ENCODE results near the gene PTH1R.

DNA sequence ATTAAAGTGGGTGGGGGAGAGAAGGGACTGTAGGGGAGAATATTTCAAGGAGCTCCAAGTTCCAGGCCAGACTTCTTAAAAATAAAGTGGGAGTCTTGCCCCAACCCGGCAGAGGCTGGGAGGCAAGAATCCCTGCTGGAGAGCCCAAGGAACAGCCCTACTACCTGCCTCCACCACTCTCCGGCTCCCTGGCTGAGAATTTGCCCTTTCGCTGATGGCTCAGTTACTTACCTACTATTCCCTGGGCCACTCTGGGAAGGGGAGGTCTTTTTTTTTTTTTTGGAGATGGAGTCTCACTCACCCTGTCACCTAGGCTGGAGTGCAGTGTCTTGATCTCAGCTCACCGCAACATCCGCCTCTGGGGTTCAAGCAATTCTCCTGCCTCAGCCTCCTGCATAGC, 29.8 kb upstream of the PTH1R start:
- TF ChIP-seq TEAD4 (IDR thresholded peaks at IDR 0.05) (no peak), FOXM1 (IDR thresholded peaks at IDR 0.05; ENCODE audit: borderline replicate concordance, low read depth) (no peak), RAD21 (IDR thresholded peaks at IDR 0.05; ENCODE audit: low read depth) (no peak), EP300 (IDR thresholded peaks at IDR 0.05; ENCODE audit: borderline replicate concordance) (no peak), YY1 (IDR thresholded peaks at IDR 0.05; ENCODE audit: low read depth) (no peak), CEBPB (IDR thresholded peaks at IDR 0.05) (no peak), TCF12 (IDR thresholded peaks at IDR 0.05; ENCODE audit: low read depth) (no peak)
- TF ChIP-seq, protein P1, sequence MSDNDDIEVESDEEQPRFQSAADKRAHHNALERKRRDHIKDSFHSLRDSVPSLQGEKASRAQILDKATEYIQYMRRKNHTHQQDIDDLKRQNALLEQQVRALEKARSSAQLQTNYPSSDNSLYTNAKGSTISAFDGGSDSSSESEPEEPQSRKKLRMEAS (IDR thresholded peaks at IDR 0.05) = no peak
- TF ChIP-seq, protein P2, sequence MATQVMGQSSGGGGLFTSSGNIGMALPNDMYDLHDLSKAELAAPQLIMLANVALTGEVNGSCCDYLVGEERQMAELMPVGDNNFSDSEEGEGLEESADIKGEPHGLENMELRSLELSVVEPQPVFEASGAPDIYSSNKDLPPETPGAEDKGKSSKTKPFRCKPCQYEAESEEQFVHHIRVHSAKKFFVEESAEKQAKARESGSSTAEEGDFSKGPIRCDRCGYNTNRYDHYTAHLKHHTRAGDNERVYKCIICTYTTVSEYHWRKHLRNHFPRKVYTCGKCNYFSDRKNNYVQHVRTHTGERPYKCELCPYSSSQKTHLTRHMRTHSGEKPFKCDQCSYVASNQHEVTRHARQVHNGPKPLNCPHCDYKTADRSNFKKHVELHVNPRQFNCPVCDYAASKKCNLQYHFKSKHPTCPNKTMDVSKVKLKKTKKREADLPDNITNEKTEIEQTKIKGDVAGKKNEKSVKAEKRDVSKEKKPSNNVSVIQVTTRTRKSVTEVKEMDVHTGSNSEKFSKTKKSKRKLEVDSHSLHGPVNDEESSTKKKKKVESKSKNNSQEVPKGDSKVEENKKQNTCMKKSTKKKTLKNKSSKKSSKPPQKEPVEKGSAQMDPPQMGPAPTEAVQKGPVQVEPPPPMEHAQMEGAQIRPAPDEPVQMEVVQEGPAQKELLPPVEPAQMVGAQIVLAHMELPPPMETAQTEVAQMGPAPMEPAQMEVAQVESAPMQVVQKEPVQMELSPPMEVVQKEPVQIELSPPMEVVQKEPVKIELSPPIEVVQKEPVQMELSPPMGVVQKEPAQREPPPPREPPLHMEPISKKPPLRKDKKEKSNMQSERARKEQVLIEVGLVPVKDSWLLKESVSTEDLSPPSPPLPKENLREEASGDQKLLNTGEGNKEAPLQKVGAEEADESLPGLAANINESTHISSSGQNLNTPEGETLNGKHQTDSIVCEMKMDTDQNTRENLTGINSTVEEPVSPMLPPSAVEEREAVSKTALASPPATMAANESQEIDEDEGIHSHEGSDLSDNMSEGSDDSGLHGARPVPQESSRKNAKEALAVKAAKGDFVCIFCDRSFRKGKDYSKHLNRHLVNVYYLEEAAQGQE (IDR thresholded peaks at IDR 0.05; ENCODE audit: low read depth) = no peak
- TF ChIP-seq, protein P3, sequence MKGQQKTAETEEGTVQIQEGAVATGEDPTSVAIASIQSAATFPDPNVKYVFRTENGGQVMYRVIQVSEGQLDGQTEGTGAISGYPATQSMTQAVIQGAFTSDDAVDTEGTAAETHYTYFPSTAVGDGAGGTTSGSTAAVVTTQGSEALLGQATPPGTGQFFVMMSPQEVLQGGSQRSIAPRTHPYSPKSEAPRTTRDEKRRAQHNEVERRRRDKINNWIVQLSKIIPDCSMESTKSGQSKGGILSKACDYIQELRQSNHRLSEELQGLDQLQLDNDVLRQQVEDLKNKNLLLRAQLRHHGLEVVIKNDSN (IDR thresholded peaks at IDR 0.05) = no peak

Data from Ishikawa (cell line).